B cell (primary cell): ENCODE results near the gene TNXB.
"Not testable (repeated sequence)": the region's sequence is repeated elsewhere in the genome, so short reads cannot be mapped to it uniquely, and the experiment has no call there.

Experiments
- EZH2 ChIP-seq: IDR thresholded peaks from 2 replicates; pipeline ENCODE4 v1.6.1; 2012; ENCODE audit warnings: borderline replicate concordance, low read depth, mild to moderate bottlenecking, moderate library complexity, low read length; ENCODE audit not compliant: insufficient read depth, poor library complexity, severe bottlenecking
- TF ChIP-seq, protein P1 (sequence below): fragments of 200-600 bp; IDR thresholded peaks from one replicate; pipeline ENCODE4 v1.8.0; 2022; ENCODE audit warnings: antibody characterized with exemption, mild to moderate bottlenecking

DNA sequence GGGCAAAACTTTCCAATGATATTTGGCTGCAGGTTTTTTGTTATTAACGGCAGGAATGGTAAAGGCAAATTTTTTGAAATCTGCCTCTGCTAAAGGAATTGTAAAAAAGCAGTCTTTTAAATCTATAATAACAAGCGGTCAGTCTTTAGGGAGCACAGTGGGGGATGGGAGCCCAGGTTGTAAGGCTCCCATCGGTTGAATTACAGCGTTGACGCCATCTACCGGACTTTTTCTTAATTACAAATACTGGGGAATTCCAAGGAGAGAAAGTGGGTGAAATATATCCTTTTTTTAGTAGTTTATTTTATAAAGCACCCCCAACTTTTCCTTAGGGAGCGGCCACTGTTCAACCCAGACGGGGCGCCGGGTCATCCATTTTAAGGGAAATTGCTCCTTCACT, 87.0 kb downstream of the TNXB start:
- TF ChIP-seq, protein P1, sequence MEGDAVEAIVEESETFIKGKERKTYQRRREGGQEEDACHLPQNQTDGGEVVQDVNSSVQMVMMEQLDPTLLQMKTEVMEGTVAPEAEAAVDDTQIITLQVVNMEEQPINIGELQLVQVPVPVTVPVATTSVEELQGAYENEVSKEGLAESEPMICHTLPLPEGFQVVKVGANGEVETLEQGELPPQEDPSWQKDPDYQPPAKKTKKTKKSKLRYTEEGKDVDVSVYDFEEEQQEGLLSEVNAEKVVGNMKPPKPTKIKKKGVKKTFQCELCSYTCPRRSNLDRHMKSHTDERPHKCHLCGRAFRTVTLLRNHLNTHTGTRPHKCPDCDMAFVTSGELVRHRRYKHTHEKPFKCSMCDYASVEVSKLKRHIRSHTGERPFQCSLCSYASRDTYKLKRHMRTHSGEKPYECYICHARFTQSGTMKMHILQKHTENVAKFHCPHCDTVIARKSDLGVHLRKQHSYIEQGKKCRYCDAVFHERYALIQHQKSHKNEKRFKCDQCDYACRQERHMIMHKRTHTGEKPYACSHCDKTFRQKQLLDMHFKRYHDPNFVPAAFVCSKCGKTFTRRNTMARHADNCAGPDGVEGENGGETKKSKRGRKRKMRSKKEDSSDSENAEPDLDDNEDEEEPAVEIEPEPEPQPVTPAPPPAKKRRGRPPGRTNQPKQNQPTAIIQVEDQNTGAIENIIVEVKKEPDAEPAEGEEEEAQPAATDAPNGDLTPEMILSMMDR, result not testable (repeated sequence)
- not testable (repeated sequence) for TF ChIP-seq EZH2
